ENCODE measurements around the gene ART3.

DNA sequence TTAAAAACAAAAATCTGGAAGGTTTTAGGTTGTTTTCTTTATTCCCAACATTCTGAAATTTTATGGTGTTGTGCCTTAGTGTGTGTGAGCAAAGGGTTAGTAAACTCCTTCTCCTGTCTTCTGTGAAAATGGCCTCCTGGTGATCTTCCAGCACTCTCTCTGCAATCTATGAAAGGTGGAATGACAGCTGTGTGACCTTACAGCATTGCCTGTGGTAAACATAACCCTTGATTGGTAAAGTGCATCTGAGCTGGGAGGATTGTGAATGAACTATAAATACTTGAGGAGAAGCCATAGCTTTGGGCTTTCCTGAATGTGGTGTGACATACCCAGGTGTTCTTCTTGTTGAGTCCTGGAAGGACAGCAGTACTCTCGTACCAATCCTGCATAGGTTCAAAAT, 10.0 kb downstream of the ART3 start:
- no peak for TF ChIP-seq EZH2phosphoT487 (IDR thresholded peaks at IDR 0.05; ENCODE audit: low read depth)
- no peak for TF ChIP-seq CTCF (IDR thresholded peaks at IDR 0.05; ENCODE audit: low read depth, low read length)
